PC-9 (cell line): ENCODE data around the gene ANKRD44.

ENCODE experiments used
- CTCF ChIP-seq: fragments of 200-600 bp; sonication (generic); conservative IDR thresholded peaks from 2 replicates; pipeline ENCODE4 v1.6.1; 2017; ENCODE audit warnings: mixed run types, antibody characterized with exemption, mild to moderate bottlenecking, moderate library complexity
- EZH2 ChIP-seq: fragments of 200-600 bp; sonication (generic); IDR thresholded peaks from 2 replicates; pipeline ENCODE4 v1.8.0; 2017; ENCODE audit warnings: antibody characterized with exemption, low read depth

GRCh38 chr2:197327472-197328098, 17.0 kb upstream of the ANKRD44 start:
- TF ChIP-seq CTCF = no peak
- no peak for TF ChIP-seq EZH2
